ENCODE results near the gene CATSPERE.
"Not testable (repeated sequence)": the region's sequence is repeated elsewhere in the genome, so short reads cannot be mapped to it uniquely, and the experiment has no call there.

The CATSPERE gene

DNA sequence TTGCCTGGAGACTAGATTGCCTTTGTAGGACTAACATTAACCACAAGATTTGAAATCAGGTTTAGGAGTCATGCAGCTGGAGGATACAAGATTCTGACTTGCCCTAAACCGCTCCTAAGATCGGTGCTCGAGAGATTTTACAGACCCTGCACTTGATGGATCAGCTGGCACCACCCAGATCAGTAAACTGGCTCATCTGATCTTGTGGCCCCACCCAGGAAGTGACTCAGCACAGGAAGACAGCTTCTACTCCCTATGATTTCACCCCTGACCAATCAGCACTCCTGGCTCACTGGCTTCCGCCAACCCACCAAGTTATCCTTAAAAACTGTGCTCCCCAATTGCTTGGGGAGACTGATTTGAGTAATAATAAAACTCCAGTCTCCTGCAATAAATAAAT is 876 bp upstream of the CATSPERE start:
- H3K4me1 ChIP-seq (ENCODE audit: control insufficient read depth in 2 of 2, insufficient read depth in 2 of 2, low read length in 2 of 2): peaks cover 4 to 5% of the 10 kb centered on the region in 2 donors
- H3K36me3 ChIP-seq (ENCODE audit: control insufficient read depth in 2 of 2, insufficient read depth in 2 of 2, low read length in 2 of 2): no peaks in the 10 kb centered on the region
- H3K27me3 ChIP-seq (ENCODE audit: control insufficient read depth in 2 of 2, insufficient read depth in 2 of 2, low read length in 2 of 2): no peaks in the 10 kb centered on the region
- no peak overlapping the region for H3K9ac ChIP-seq (ENCODE audit: low read depth in 1 of 2, low read length in 2 of 2)
- no peak overlapping the region for H3K27ac ChIP-seq (ENCODE audit: low read depth in 2 of 2, low read length in 2 of 2)
- H3K9me3 ChIP-seq (ENCODE audit: control insufficient read depth in 2 of 2, low read length in 2 of 2): no peaks in the 10 kb centered on the region
- no peak overlapping the region for H3K4me3 ChIP-seq (ENCODE audit: low read length in 2 of 2)

DNA sequence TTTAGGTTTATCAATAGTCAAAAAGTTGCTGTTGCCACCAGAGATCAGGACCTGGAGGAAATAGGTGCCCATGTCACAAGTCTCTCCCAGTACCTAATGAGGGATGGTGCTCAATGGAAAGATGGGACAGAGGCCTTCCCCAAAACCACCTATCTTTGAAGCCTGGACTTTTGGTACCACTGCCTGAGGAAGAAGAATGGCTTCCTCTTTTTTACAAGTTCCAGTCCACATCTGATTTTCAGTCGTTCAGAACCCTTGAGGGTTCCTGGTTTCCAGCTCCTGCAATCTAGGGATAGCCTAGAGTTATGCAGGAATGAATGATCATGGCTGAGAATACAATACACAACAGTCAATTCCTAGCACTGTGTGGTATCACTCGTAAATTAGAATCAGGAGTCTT is 5.7 kb downstream of the CATSPERE start:
- H3K4me1 ChIP-seq (ENCODE audit: control insufficient read depth in 2 of 2, insufficient read depth in 2 of 2, low read length in 2 of 2): no peaks in the 10 kb centered on the region
- H3K27ac ChIP-seq (ENCODE audit: low read depth in 2 of 2, low read length in 2 of 2): no peak overlapping the region
- no peak overlapping the region for H3K9ac ChIP-seq (ENCODE audit: low read depth in 1 of 2, low read length in 2 of 2)
- H3K4me3 ChIP-seq (ENCODE audit: low read length in 2 of 2): no peak overlapping the region
- H3K9me3 ChIP-seq (ENCODE audit: control insufficient read depth in 2 of 2, low read length in 2 of 2): no peaks in the 10 kb centered on the region
- no peaks in the 10 kb centered on the region for H3K36me3 ChIP-seq (ENCODE audit: control insufficient read depth in 2 of 2, insufficient read depth in 2 of 2, low read length in 2 of 2)
- no peaks in the 10 kb centered on the region for H3K27me3 ChIP-seq (ENCODE audit: control insufficient read depth in 2 of 2, insufficient read depth in 2 of 2, low read length in 2 of 2)

DNA sequence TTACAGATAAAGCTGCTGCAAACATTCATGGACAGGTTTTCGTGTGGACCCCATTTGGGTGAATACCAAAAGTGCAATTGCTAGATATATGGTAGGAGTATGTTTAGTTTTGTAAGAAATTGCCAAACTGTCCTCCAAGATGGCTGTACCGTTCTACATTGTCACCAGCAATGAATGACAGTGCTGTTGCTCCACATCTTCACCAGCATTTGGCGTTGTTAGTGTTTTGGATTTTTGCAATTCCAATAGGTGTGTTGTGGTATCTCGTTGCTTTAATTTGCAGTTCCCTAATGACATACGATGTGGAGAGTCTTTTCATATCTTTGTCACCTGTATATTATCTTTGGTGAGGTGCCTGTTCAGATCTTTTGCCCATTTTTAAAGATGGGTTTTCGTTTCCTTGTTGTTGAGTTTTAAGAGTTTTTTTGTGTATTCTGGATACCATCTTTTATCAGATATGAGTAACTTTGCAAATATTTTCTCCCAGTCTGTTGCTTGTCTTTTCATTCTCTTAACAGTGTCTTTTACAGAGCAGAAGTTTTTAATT is 12.1 kb downstream of the CATSPERE start:
- Histone ChIP-seq H3K4me3 (ENCODE audit: low read length in 2 of 2) (no peak overlapping the region), H3K36me3 (ENCODE audit: control insufficient read depth in 2 of 2, insufficient read depth in 2 of 2, low read length in 2 of 2) (no peaks in the 10 kb centered on the region), H3K9ac (ENCODE audit: low read depth in 1 of 2, low read length in 2 of 2) (no peak overlapping the region), H3K9me3 (ENCODE audit: control insufficient read depth in 2 of 2, low read length in 2 of 2) (no peaks in the 10 kb centered on the region), H3K4me1 (ENCODE audit: control insufficient read depth in 2 of 2, insufficient read depth in 2 of 2, low read length in 2 of 2) (no peaks in the 10 kb centered on the region), H3K27me3 (ENCODE audit: control insufficient read depth in 2 of 2, insufficient read depth in 2 of 2, low read length in 2 of 2) (no peaks in the 10 kb centered on the region), H3K27ac (ENCODE audit: low read depth in 2 of 2, low read length in 2 of 2) (no peak overlapping the region)

DNA sequence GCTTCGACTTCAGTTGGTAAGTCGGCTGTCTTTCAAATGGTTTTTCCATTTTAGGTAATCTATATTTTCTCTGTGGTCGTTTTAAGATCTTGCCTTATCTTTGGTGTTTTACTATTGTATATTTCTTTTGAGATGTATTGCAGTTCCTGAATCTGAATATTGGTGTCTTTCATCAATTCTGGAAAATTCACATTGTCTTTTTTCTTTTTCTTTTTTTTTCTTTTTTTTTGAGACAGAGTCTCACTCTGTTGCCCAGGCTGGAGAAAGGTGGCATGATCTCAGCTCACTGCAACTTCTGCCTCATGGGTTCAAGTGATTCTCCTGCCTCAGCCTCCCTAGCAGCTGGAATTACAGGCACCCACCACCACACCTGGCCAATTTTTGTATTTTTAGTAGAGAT is 23.9 kb downstream of the CATSPERE start:
- H3K4me1 ChIP-seq (ENCODE audit: control insufficient read depth in 2 of 2, insufficient read depth in 2 of 2, low read length in 2 of 2); H3K9ac ChIP-seq (ENCODE audit: low read depth in 1 of 2, low read length in 2 of 2); H3K27me3 ChIP-seq (ENCODE audit: control insufficient read depth in 2 of 2, insufficient read depth in 2 of 2, low read length in 2 of 2); H3K27ac ChIP-seq (ENCODE audit: low read depth in 2 of 2, low read length in 2 of 2); H3K9me3 ChIP-seq (ENCODE audit: control insufficient read depth in 2 of 2, low read length in 2 of 2); H3K36me3 ChIP-seq (ENCODE audit: control insufficient read depth in 2 of 2, insufficient read depth in 2 of 2, low read length in 2 of 2); H3K4me3 ChIP-seq (ENCODE audit: low read length in 2 of 2): not testable (repeated sequence)

DNA sequence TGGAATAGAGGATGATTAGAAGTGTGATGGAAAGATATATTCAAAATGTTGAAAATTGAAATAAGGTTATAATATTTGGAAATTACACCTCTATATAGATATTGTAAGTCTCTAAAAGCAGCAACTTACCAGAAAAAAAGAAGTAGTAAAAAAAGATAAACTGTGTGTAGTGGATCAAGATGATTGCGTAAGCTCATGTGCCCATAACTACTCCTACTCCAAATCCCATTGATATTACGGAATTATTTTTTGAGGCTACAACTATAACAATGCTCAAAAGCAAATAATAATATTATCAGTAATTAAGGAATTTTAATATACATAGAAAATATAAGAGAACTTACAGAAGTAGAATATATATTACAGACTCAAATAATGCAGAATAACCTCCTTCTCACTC is 33.6 kb downstream of the CATSPERE start:
- no peaks in the 10 kb centered on the region for H3K36me3 ChIP-seq (ENCODE audit: control insufficient read depth in 2 of 2, insufficient read depth in 2 of 2, low read length in 2 of 2)
- no peaks in the 10 kb centered on the region for H3K27me3 ChIP-seq (ENCODE audit: control insufficient read depth in 2 of 2, insufficient read depth in 2 of 2, low read length in 2 of 2)
- H3K4me1 ChIP-seq (ENCODE audit: control insufficient read depth in 2 of 2, insufficient read depth in 2 of 2, low read length in 2 of 2): no peaks in the 10 kb centered on the region
- H3K4me3 ChIP-seq (ENCODE audit: low read length in 2 of 2): no peak overlapping the region
- no peaks in the 10 kb centered on the region for H3K9me3 ChIP-seq (ENCODE audit: control insufficient read depth in 2 of 2, low read length in 2 of 2)
- no peak overlapping the region for H3K9ac ChIP-seq (ENCODE audit: low read depth in 1 of 2, low read length in 2 of 2)
- no peak overlapping the region for H3K27ac ChIP-seq (ENCODE audit: low read depth in 2 of 2, low read length in 2 of 2)

- H3K9me3 ChIP-seq (ENCODE audit: control insufficient read depth in 2 of 2, low read length in 2 of 2): no peaks in the 10 kb centered on the region
- no peak overlapping the region for H3K9ac ChIP-seq (ENCODE audit: low read depth in 1 of 2, low read length in 2 of 2)
- H3K36me3 ChIP-seq (ENCODE audit: control insufficient read depth in 2 of 2, insufficient read depth in 2 of 2, low read length in 2 of 2): no peaks in the 10 kb centered on the region
- no peak overlapping the region for H3K27ac ChIP-seq (ENCODE audit: low read depth in 2 of 2, low read length in 2 of 2)
- no peak overlapping the region for H3K4me3 ChIP-seq (ENCODE audit: low read length in 2 of 2)
- H3K4me1 ChIP-seq (ENCODE audit: control insufficient read depth in 2 of 2, insufficient read depth in 2 of 2, low read length in 2 of 2): no peaks in the 10 kb centered on the region
- H3K27me3 ChIP-seq (ENCODE audit: control insufficient read depth in 2 of 2, insufficient read depth in 2 of 2, low read length in 2 of 2): no peaks in the 10 kb centered on the region
These were observed 35.1 kb downstream of the CATSPERE start for GRCh38 chr1:244496186-244496585.

GRCh38 chr1:244497805-244498204 is 36.7 kb downstream of the CATSPERE start:
- H3K36me3 ChIP-seq (ENCODE audit: control insufficient read depth in 2 of 2, insufficient read depth in 2 of 2, low read length in 2 of 2): no peaks in the 10 kb centered on the region
- no peaks in the 10 kb centered on the region for H3K27me3 ChIP-seq (ENCODE audit: control insufficient read depth in 2 of 2, insufficient read depth in 2 of 2, low read length in 2 of 2)
- H3K9ac ChIP-seq (ENCODE audit: low read depth in 1 of 2, low read length in 2 of 2): no peak overlapping the region
- no peaks in the 10 kb centered on the region for H3K9me3 ChIP-seq (ENCODE audit: control insufficient read depth in 2 of 2, low read length in 2 of 2)
- H3K27ac ChIP-seq (ENCODE audit: low read depth in 2 of 2, low read length in 2 of 2): no peak overlapping the region
- no peak overlapping the region for H3K4me3 ChIP-seq (ENCODE audit: low read length in 2 of 2)
- H3K4me1 ChIP-seq (ENCODE audit: control insufficient read depth in 2 of 2, insufficient read depth in 2 of 2, low read length in 2 of 2): no peaks in the 10 kb centered on the region

GRCh38 chr1:244499484-244499883 is 38.4 kb downstream of the CATSPERE start:
- H3K27ac ChIP-seq (ENCODE audit: low read depth in 2 of 2, low read length in 2 of 2); H3K4me3 ChIP-seq (ENCODE audit: low read length in 2 of 2); H3K27me3 ChIP-seq (ENCODE audit: control insufficient read depth in 2 of 2, insufficient read depth in 2 of 2, low read length in 2 of 2); H3K4me1 ChIP-seq (ENCODE audit: control insufficient read depth in 2 of 2, insufficient read depth in 2 of 2, low read length in 2 of 2); H3K9ac ChIP-seq (ENCODE audit: low read depth in 1 of 2, low read length in 2 of 2); H3K36me3 ChIP-seq (ENCODE audit: control insufficient read depth in 2 of 2, insufficient read depth in 2 of 2, low read length in 2 of 2); H3K9me3 ChIP-seq (ENCODE audit: control insufficient read depth in 2 of 2, low read length in 2 of 2): not testable (repeated sequence)

GRCh38 chr1:244500515-244500914 is 39.4 kb downstream of the CATSPERE start:
- not testable (repeated sequence) for H3K9me3 ChIP-seq (ENCODE audit: control insufficient read depth in 2 of 2, low read length in 2 of 2); H3K4me1 ChIP-seq (ENCODE audit: control insufficient read depth in 2 of 2, insufficient read depth in 2 of 2, low read length in 2 of 2); H3K9ac ChIP-seq (ENCODE audit: low read depth in 1 of 2, low read length in 2 of 2); H3K27ac ChIP-seq (ENCODE audit: low read depth in 2 of 2, low read length in 2 of 2); H3K4me3 ChIP-seq (ENCODE audit: low read length in 2 of 2); H3K36me3 ChIP-seq (ENCODE audit: control insufficient read depth in 2 of 2, insufficient read depth in 2 of 2, low read length in 2 of 2); H3K27me3 ChIP-seq (ENCODE audit: control insufficient read depth in 2 of 2, insufficient read depth in 2 of 2, low read length in 2 of 2)

GRCh38 chr1:244502630-244503029 is 41.6 kb downstream of the CATSPERE start:
- Histone ChIP-seq H3K4me3 (ENCODE audit: low read length in 2 of 2) (no peak overlapping the region), H3K4me1 (ENCODE audit: control insufficient read depth in 2 of 2, insufficient read depth in 2 of 2, low read length in 2 of 2) (no peaks in the 10 kb centered on the region), H3K27me3 (ENCODE audit: control insufficient read depth in 2 of 2, insufficient read depth in 2 of 2, low read length in 2 of 2) (no peaks in the 10 kb centered on the region), H3K27ac (ENCODE audit: low read depth in 2 of 2, low read length in 2 of 2) (no peak overlapping the region), H3K36me3 (ENCODE audit: control insufficient read depth in 2 of 2, insufficient read depth in 2 of 2, low read length in 2 of 2) (no peaks in the 10 kb centered on the region), H3K9me3 (ENCODE audit: control insufficient read depth in 2 of 2, low read length in 2 of 2) (no peaks in the 10 kb centered on the region), H3K9ac (ENCODE audit: low read depth in 1 of 2, low read length in 2 of 2) (no peak overlapping the region)

DNA sequence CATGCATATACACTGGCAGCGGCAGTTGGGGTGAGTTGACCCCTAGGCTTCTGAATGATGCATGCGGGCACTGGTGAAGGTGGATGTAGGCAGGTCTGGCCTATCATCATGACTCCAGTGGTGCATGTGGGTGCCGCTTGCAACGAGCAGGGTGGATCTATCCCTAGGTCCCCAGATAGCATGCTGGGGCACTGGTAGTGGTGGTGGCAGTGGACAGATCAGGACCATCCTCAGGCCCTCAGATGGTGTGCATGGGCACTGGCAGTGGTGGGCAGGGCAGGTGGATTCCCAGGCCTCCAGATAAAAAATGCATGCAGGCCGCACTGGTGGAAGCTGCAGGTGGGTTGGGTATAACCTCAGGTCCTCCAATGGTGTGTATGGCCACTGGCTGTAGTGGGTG is 52.4 kb downstream of the CATSPERE start:
- no peaks in the 10 kb centered on the region for H3K4me1 ChIP-seq (ENCODE audit: control insufficient read depth in 2 of 2, insufficient read depth in 2 of 2, low read length in 2 of 2)
- no peak overlapping the region for H3K4me3 ChIP-seq (ENCODE audit: low read length in 2 of 2)
- H3K36me3 ChIP-seq (ENCODE audit: control insufficient read depth in 2 of 2, insufficient read depth in 2 of 2, low read length in 2 of 2): no peaks in the 10 kb centered on the region
- H3K27ac ChIP-seq (ENCODE audit: low read depth in 2 of 2, low read length in 2 of 2): no peak overlapping the region
- no peaks in the 10 kb centered on the region for H3K9me3 ChIP-seq (ENCODE audit: control insufficient read depth in 2 of 2, low read length in 2 of 2)
- H3K9ac ChIP-seq (ENCODE audit: low read depth in 1 of 2, low read length in 2 of 2): no peak overlapping the region
- H3K27me3 ChIP-seq (ENCODE audit: control insufficient read depth in 2 of 2, insufficient read depth in 2 of 2, low read length in 2 of 2): no peaks in the 10 kb centered on the region
